HL-60 (cell line): ENCODE measurements around the gene OR2T34.
"Not testable (repeated sequence)": the region's sequence is repeated elsewhere in the genome, so short reads cannot be mapped to it uniquely, and the experiment has no call there.

Experiments used
- DNase-seq, 2 experiments: peaks; one replicate each; pipeline ENCODE4 v3.0.0-alpha.2; 2010 to 2020; ENCODE audit warnings: low read depth in 1 of 2, low spot score in 1 of 2
- H3K27ac ChIP-seq: fragments of 250-450 bp; sonication (Bioruptor Pico); replicated peaks from 2 replicates; pipeline ENCODE4 v1.5.1; 2020; ENCODE audit warnings: mild to moderate bottlenecking, moderate library complexity
- H3K27me3 ChIP-seq: fragments of 250-450 bp; sonication (Bioruptor Pico); 2 replicates; pipeline ENCODE4 v1.5.1; 2021; ENCODE audit warnings: mild to moderate bottlenecking, moderate library complexity; ENCODE audit not compliant: insufficient read depth, poor library complexity, severe bottlenecking
- H3K4me3 ChIP-seq: replicated peaks from 2 replicates; pipeline ENCODE4 v1.5.1; 2011; ENCODE audit warnings: mild to moderate bottlenecking, control low read depth, low read length; ENCODE audit not compliant: insufficient read depth

The OR2T34 gene

GRCh38 chr1:248572049-248572448, 2.5 kb downstream of the OR2T34 start:
- H3K4me3 ChIP-seq, DNase-seq, H3K27ac ChIP-seq, H3K27me3 ChIP-seq: not testable (repeated sequence)

- not testable (repeated sequence) for DNase-seq, H3K4me3 ChIP-seq, H3K27me3 ChIP-seq, H3K27ac ChIP-seq
These were observed 3.7 kb downstream of the OR2T34 start for GRCh38 chr1:248570811-248571210.

- not testable (repeated sequence) for DNase-seq, H3K27ac ChIP-seq, H3K27me3 ChIP-seq, H3K4me3 ChIP-seq
These were observed 5.5 kb downstream of the OR2T34 start for GRCh38 chr1:248569049-248569448.

GRCh38 chr1:248565530-248566373, 8.8 kb downstream of the OR2T34 start:
- not testable (repeated sequence) for H3K4me3 ChIP-seq, H3K27ac ChIP-seq, H3K27me3 ChIP-seq, DNase-seq

GRCh38 chr1:248562672-248563071, 11.9 kb downstream of the OR2T34 start, which contains the start of gene OR2T29:
Gene OR2T29 (minus strand): TSS chr1:248562772. CDS start chr1:248559491, 3,281 bp downstream.
- not testable (repeated sequence) for H3K27ac ChIP-seq, DNase-seq, H3K4me3 ChIP-seq, H3K27me3 ChIP-seq

GRCh38 chr1:248551027-248551426, 23.5 kb downstream of the OR2T34 start:
- DNase-seq: not testable (repeated sequence)

GRCh38 chr1:248547383-248547782, 27.2 kb downstream of the OR2T34 start:
- H3K27me3 ChIP-seq, H3K4me3 ChIP-seq, H3K27ac ChIP-seq, DNase-seq: not testable (repeated sequence)

More at GRCh38 chr1:248551027-248551426, 23.5 kb downstream of the OR2T34 start:
- H3K27ac ChIP-seq, H3K27me3 ChIP-seq, H3K4me3 ChIP-seq: not testable (repeated sequence)

- H3K27ac ChIP-seq, H3K4me3 ChIP-seq, DNase-seq, H3K27me3 ChIP-seq: not testable (repeated sequence)
These were observed 37.1 kb downstream of the OR2T34 start for GRCh38 chr1:248537449-248537848.
